ENCODE data around the gene UBR2. TPM values are rescaled to one million over a fixed set of nuclear protein-coding genes. Genes with fewer than 3 reads are reported as not detected.
A peak's percentile ranks its signal among the peaks of the same experiment; 100 is the strongest.

Gene UBR2
- total RNA-seq = 17.8 TPM

DNA sequence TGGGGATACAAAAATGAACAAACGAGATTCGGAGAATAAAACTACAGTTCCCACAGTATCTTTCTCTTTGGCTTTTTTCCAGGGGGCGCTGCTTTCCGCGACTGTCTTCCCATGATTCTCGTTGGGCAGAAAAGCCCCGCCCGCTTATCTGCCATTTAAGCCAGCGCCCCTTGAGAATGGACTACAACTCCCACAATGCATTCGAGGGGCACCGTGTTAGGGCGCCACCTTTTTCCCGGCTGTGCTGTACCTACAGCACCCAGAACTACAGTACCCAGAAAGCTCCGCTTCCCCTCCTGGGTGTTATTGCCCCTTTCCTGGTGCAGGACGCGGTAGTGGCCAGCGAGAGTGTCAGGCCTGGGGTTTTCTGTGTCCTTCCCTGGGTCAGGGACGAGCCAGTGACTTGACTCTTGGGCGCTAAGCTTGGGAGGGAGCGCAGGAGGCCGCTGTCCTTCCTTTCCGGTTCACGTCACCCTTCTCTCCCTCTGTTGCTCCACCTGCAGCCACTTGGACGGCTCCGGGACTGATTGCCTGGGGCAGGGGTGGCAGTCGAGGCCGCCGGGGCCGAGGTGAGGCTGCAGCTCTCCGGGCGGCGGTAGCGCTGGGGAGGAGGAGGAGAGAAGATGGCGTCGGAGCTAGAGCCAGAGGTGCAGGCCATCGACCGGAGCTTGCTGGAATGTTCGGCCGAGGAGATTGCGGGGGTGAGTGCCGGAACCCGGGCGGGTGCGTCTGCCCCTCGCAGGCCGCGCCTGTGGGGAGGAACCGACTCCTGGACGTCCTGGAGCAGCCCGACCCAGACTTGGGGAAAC is at the start of gene UBR2:
TSS of gene UBR2 (plus strand) at position 333 of the 809 bp plus-strand sequence. CDS start at position 624, 291 bp downstream.
- peak; percentile 94 to 99 for DNase-seq (ENCODE audit: low spot score in 2 of 2)
- TF ChIP-seq, protein P1, sequence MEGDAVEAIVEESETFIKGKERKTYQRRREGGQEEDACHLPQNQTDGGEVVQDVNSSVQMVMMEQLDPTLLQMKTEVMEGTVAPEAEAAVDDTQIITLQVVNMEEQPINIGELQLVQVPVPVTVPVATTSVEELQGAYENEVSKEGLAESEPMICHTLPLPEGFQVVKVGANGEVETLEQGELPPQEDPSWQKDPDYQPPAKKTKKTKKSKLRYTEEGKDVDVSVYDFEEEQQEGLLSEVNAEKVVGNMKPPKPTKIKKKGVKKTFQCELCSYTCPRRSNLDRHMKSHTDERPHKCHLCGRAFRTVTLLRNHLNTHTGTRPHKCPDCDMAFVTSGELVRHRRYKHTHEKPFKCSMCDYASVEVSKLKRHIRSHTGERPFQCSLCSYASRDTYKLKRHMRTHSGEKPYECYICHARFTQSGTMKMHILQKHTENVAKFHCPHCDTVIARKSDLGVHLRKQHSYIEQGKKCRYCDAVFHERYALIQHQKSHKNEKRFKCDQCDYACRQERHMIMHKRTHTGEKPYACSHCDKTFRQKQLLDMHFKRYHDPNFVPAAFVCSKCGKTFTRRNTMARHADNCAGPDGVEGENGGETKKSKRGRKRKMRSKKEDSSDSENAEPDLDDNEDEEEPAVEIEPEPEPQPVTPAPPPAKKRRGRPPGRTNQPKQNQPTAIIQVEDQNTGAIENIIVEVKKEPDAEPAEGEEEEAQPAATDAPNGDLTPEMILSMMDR (IDR thresholded peaks at IDR 0.05) = no peak
- Histone ChIP-seq H3K4me3 (peak within 1 kb of the TSS; percentile 74 to 80), H3K36me3 (peaks cover 0 to 2% of the 10 kb centered on the region in 2 donors), H3K27ac (peak within 1 kb of the TSS; percentile 95 to 96), H3K4me1 (peaks cover 0 to 4% of the 10 kb centered on the region in 2 donors), H3K27me3 (no peaks in the 10 kb centered on the region), H3K9me3 (no peaks in the 10 kb centered on the region)
- intact Hi-C loops (cut with DNase I) = loop anchor here (1.0 to 10.0 kb wide), 7 partner anchors 15 to 1489 kb away; partner anchors contain the start of genes CCND3, MRPS10, NFYA and OARD1

GRCh38 chr6:42514745-42515144 is 49.1 kb upstream of the UBR2 start:
- Histone ChIP-seq H3K4me3 (no peak overlapping the region), H3K27me3 (no peaks in the 10 kb centered on the region), H3K4me1 (no peaks in the 10 kb centered on the region), H3K27ac (no peak overlapping the region), H3K36me3 (no peaks in the 10 kb centered on the region), H3K9me3 (peaks cover 0 to 2% of the 10 kb centered on the region in 2 donors)
- TF ChIP-seq, protein P1 (IDR thresholded peaks at IDR 0.05) = no peak
- intact Hi-C loops (cut with DNase I) = no loop called here
- no peak for DNase-seq (ENCODE audit: low spot score in 2 of 2)

GRCh38 chr6:42519779-42520178 is 44.0 kb upstream of the UBR2 start:
- Histone ChIP-seq H3K36me3 (no peaks in the 10 kb centered on the region), H3K4me1 (no peaks in the 10 kb centered on the region), H3K9me3 (peaks cover 0 to 7% of the 10 kb centered on the region in 2 donors), H3K27ac (no peak overlapping the region), H3K27me3 (no peaks in the 10 kb centered on the region), H3K4me3 (no peak overlapping the region)
- intact Hi-C loops (cut with DNase I) = no loop called here
- TF ChIP-seq, protein P1 (IDR thresholded peaks at IDR 0.05) = no peak
- DNase-seq (ENCODE audit: low spot score in 2 of 2) = no peak

GRCh38 chr6:42520786-42521607 is 42.8 kb upstream of the UBR2 start:
- Histone ChIP-seq H3K27ac (no peak overlapping the region), H3K36me3 (no peaks in the 10 kb centered on the region), H3K4me3 (no peak overlapping the region), H3K27me3 (no peaks in the 10 kb centered on the region), H3K9me3 (peaks cover 0 to 7% of the 10 kb centered on the region in 2 donors), H3K4me1 (no peaks in the 10 kb centered on the region)
- intact Hi-C loops (cut with DNase I) = no loop called here
- DNase-seq (ENCODE audit: low spot score in 2 of 2) = no peak
- TF ChIP-seq, protein P1 (IDR thresholded peaks at IDR 0.05) = no peak

DNA sequence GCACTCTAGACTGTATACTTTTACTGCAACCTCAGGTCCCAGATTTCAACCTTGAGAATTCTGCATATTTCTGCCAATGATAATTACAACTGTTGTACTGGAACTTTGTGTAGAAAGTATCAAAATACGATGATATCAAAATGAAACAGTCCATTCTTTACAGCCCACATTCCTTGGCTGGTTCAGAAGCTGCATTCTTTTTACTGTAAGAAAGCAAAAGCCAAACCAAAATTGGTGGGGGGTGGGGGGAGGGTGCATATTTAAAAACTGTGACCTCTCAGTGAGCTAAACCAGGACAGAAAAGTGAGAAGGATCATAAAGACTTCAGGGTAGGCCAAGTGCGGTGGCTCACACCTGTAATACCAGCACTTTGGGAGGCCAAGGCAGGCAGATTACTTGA is 41.8 kb upstream of the UBR2 start:
- intact Hi-C loops (cut with DNase I) = no loop called here
- H3K36me3 ChIP-seq = no peaks in the 10 kb centered on the region

More for the DNA sequence above, 41.8 kb upstream of the UBR2 start:
- TF ChIP-seq, protein P1 (IDR thresholded peaks at IDR 0.05) = no peak
- H3K4me3 ChIP-seq = no peak overlapping the region
- DNase-seq (ENCODE audit: low spot score in 2 of 2) = no peak
- H3K27me3 ChIP-seq = no peaks in the 10 kb centered on the region
- no peak overlapping the region for H3K27ac ChIP-seq
- H3K4me1 ChIP-seq = no peaks in the 10 kb centered on the region
- peaks cover 0 to 7% of the 10 kb centered on the region in 2 donors for H3K9me3 ChIP-seq

Data from ascending aorta (tissue), 2 donors.